Measurements from ENCODE around the gene CEP95.

CEP95 gene

DNA sequence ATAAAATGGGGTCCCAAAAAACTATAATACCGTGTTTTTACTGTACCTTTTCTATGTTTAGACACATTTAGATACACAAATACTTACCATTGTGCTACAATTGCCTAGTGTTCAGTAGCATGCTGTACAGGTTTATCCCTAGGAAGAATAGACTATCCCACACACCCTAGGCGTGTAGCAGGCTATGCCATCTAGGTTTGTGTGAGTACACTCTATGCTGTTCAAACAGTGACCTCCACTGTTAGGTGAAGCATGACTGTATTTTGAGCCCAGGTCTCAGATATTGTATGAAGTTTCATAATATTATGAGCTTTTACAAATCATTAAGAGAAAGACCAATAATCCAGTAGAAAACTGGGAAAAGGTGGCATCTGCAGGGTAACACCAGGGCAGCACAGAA, 34.2 kb upstream of the CEP95 start:
- no peaks in the 10 kb centered on the region for H3K79me2 ChIP-seq (ENCODE audit: control insufficient read depth, insufficient read depth, low read length)
- DNase-seq: no peak
- H3K18ac ChIP-seq (ENCODE audit: low read length): no peak overlapping the region
- no peak overlapping the region for H4K8ac ChIP-seq (ENCODE audit: low read depth, low read length)
- no peak overlapping the region for H2BK5ac ChIP-seq (ENCODE audit: low read length)
- no peaks in the 10 kb centered on the region for H3K36me3 ChIP-seq (ENCODE audit: control insufficient read depth, insufficient read depth, low read length)
- no CpG with 5 or more reads among the region's 2 CpGs for WGBS (ENCODE audit: extremely low coverage, insufficient coverage, low lambda C conversion rate)
- no peak overlapping the region for H4K5ac ChIP-seq (ENCODE audit: low read length)
- H3K4me3 ChIP-seq (ENCODE audit: low read length): no peak overlapping the region
- H2BK15ac ChIP-seq (replicated peaks; ENCODE audit: low read depth): no peak overlapping the region
- H3K56ac ChIP-seq (ENCODE audit: low read length): no peak overlapping the region
- H3K23ac ChIP-seq (ENCODE audit: low read length): no peak overlapping the region
- H3K79me1 ChIP-seq (ENCODE audit: low read length): no peaks in the 10 kb centered on the region
- H3K27ac ChIP-seq (ENCODE audit: low read depth, low read length): no peak overlapping the region
- H3K4ac ChIP-seq (ENCODE audit: low read depth, low read length): no peak overlapping the region
- no peak overlapping the region for H2BK120ac ChIP-seq (ENCODE audit: low read depth, low read length)
- H3K4me1 ChIP-seq (ENCODE audit: control insufficient read depth, low read depth, low read length): peaks cover 7% of the 10 kb centered on the region
- no peak overlapping the region for H3K4me2 ChIP-seq (ENCODE audit: low read length)
- no peaks in the 10 kb centered on the region for H3K27me3 ChIP-seq (ENCODE audit: insufficient read depth, low read length, poor library complexity)
- no peak overlapping the region for H2AK5ac ChIP-seq (ENCODE audit: low read length)
- H3K9ac ChIP-seq (ENCODE audit: low read length): no peak overlapping the region

GRCh38 chr17:64477849-64478248, 28.9 kb upstream of the CEP95 start:
- H2AK5ac ChIP-seq (ENCODE audit: low read length): no peak overlapping the region
- H3K4ac ChIP-seq (ENCODE audit: low read depth, low read length): no peak overlapping the region
- no peak overlapping the region for H3K56ac ChIP-seq (ENCODE audit: low read length)
- H3K36me3 ChIP-seq (ENCODE audit: control insufficient read depth, insufficient read depth, low read length): peaks cover 2% of the 10 kb centered on the region
- H3K4me3 ChIP-seq (ENCODE audit: low read length): no peak overlapping the region
- H2BK15ac ChIP-seq (replicated peaks; ENCODE audit: low read depth): no peak overlapping the region
- no peak overlapping the region for H4K5ac ChIP-seq (ENCODE audit: low read length)
- H2BK5ac ChIP-seq (ENCODE audit: low read length): no peak overlapping the region
- WGBS (ENCODE audit: extremely low coverage, insufficient coverage, low lambda C conversion rate): no CpG with 5 or more reads among the region's 1 CpG
- no peak overlapping the region for H2BK120ac ChIP-seq (ENCODE audit: low read depth, low read length)
- no peak overlapping the region for H3K4me2 ChIP-seq (ENCODE audit: low read length)
- no peak overlapping the region for H3K18ac ChIP-seq (ENCODE audit: low read length)
- H3K9ac ChIP-seq (ENCODE audit: low read length): no peak overlapping the region
- H3K79me1 ChIP-seq (ENCODE audit: low read length): no peaks in the 10 kb centered on the region
- no peaks in the 10 kb centered on the region for H3K27me3 ChIP-seq (ENCODE audit: insufficient read depth, low read length, poor library complexity)
- no peak for DNase-seq
- no peak overlapping the region for H3K23ac ChIP-seq (ENCODE audit: low read length)
- no peak overlapping the region for H4K8ac ChIP-seq (ENCODE audit: low read depth, low read length)
- no peaks in the 10 kb centered on the region for H3K79me2 ChIP-seq (ENCODE audit: control insufficient read depth, insufficient read depth, low read length)
- H3K27ac ChIP-seq (ENCODE audit: low read depth, low read length): no peak overlapping the region
- no peaks in the 10 kb centered on the region for H3K4me1 ChIP-seq (ENCODE audit: control insufficient read depth, low read depth, low read length)

GRCh38 chr17:64480951-64481350, 25.8 kb upstream of the CEP95 start:
- H4K8ac ChIP-seq (ENCODE audit: low read depth, low read length): no peak overlapping the region
- no peaks in the 10 kb centered on the region for H3K79me2 ChIP-seq (ENCODE audit: control insufficient read depth, insufficient read depth, low read length)
- no peak overlapping the region for H3K9ac ChIP-seq (ENCODE audit: low read length)
- no CpG with 5 or more reads among the region's 1 CpG for WGBS (ENCODE audit: extremely low coverage, insufficient coverage, low lambda C conversion rate)
- no peaks in the 10 kb centered on the region for H3K27me3 ChIP-seq (ENCODE audit: insufficient read depth, low read length, poor library complexity)
- no peaks in the 10 kb centered on the region for H3K4me1 ChIP-seq (ENCODE audit: control insufficient read depth, low read depth, low read length)
- no peak overlapping the region for H2AK5ac ChIP-seq (ENCODE audit: low read length)
- H3K36me3 ChIP-seq (ENCODE audit: control insufficient read depth, insufficient read depth, low read length): peaks cover 3% of the 10 kb centered on the region
- no peak overlapping the region for H3K27ac ChIP-seq (ENCODE audit: low read depth, low read length)
- H3K4me3 ChIP-seq (ENCODE audit: low read length): no peak overlapping the region
- H3K4ac ChIP-seq (ENCODE audit: low read depth, low read length): no peak overlapping the region
- no peak overlapping the region for H3K4me2 ChIP-seq (ENCODE audit: low read length)
- H3K56ac ChIP-seq (ENCODE audit: low read length): no peak overlapping the region
- H2BK15ac ChIP-seq (replicated peaks; ENCODE audit: low read depth): no peak overlapping the region
- H2BK120ac ChIP-seq (ENCODE audit: low read depth, low read length): no peak overlapping the region
- H2BK5ac ChIP-seq (ENCODE audit: low read length): no peak overlapping the region
- H3K18ac ChIP-seq (ENCODE audit: low read length): no peak overlapping the region
- H4K5ac ChIP-seq (ENCODE audit: low read length): no peak overlapping the region
- H3K23ac ChIP-seq (ENCODE audit: low read length): no peak overlapping the region
- H3K79me1 ChIP-seq (ENCODE audit: low read length): no peaks in the 10 kb centered on the region
- DNase-seq: no peak

- peaks cover 3% of the 10 kb centered on the region for H3K36me3 ChIP-seq (ENCODE audit: control insufficient read depth, insufficient read depth, low read length)
Observed at GRCh38 chr17:64484380-64484779, 22.4 kb upstream of the CEP95 start.

GRCh38 chr17:64488301-64488700, 18.5 kb upstream of the CEP95 start:
- no peak overlapping the region for H3K4me3 ChIP-seq (ENCODE audit: low read length)
- WGBS (ENCODE audit: extremely low coverage, insufficient coverage, low lambda C conversion rate): no CpG with 5 or more reads among the region's 2 CpGs
- no peak overlapping the region for H3K9ac ChIP-seq (ENCODE audit: low read length)
- no peak overlapping the region for H3K4ac ChIP-seq (ENCODE audit: low read depth, low read length)
- H3K56ac ChIP-seq (ENCODE audit: low read length): no peak overlapping the region
- no peaks in the 10 kb centered on the region for H3K79me1 ChIP-seq (ENCODE audit: low read length)
- H2BK120ac ChIP-seq (ENCODE audit: low read depth, low read length): no peak overlapping the region
- H4K8ac ChIP-seq (ENCODE audit: low read depth, low read length): no peak overlapping the region
- no peaks in the 10 kb centered on the region for H3K27me3 ChIP-seq (ENCODE audit: insufficient read depth, low read length, poor library complexity)
- H3K4me2 ChIP-seq (ENCODE audit: low read length): no peak overlapping the region
- H2BK15ac ChIP-seq (replicated peaks; ENCODE audit: low read depth): no peak overlapping the region
- no peak overlapping the region for H2BK5ac ChIP-seq (ENCODE audit: low read length)
- H3K79me2 ChIP-seq (ENCODE audit: control insufficient read depth, insufficient read depth, low read length): no peaks in the 10 kb centered on the region
- no peak overlapping the region for H3K27ac ChIP-seq (ENCODE audit: low read depth, low read length)
- H4K5ac ChIP-seq (ENCODE audit: low read length): no peak overlapping the region
- DNase-seq: no peak
- no peaks in the 10 kb centered on the region for H3K4me1 ChIP-seq (ENCODE audit: control insufficient read depth, low read depth, low read length)
- no peak overlapping the region for H3K23ac ChIP-seq (ENCODE audit: low read length)
- no peak overlapping the region for H3K18ac ChIP-seq (ENCODE audit: low read length)
- peaks cover 3% of the 10 kb centered on the region for H3K36me3 ChIP-seq (ENCODE audit: control insufficient read depth, insufficient read depth, low read length)
- no peak overlapping the region for H2AK5ac ChIP-seq (ENCODE audit: low read length)

More at GRCh38 chr17:64484380-64484779, 22.4 kb upstream of the CEP95 start:
- Histone ChIP-seq H2BK120ac (ENCODE audit: low read depth, low read length) (no peak overlapping the region), H3K4me1 (ENCODE audit: control insufficient read depth, low read depth, low read length) (no peaks in the 10 kb centered on the region), H3K56ac (ENCODE audit: low read length) (no peak overlapping the region), H4K8ac (ENCODE audit: low read depth, low read length) (no peak overlapping the region), H3K4ac (ENCODE audit: low read depth, low read length) (no peak overlapping the region), H3K4me3 (ENCODE audit: low read length) (no peak overlapping the region), H3K27ac (ENCODE audit: low read depth, low read length) (no peak overlapping the region), H4K5ac (ENCODE audit: low read length) (no peak overlapping the region), H3K18ac (ENCODE audit: low read length) (no peak overlapping the region), H3K27me3 (ENCODE audit: insufficient read depth, low read length, poor library complexity) (no peaks in the 10 kb centered on the region), H2BK15ac (replicated peaks; ENCODE audit: low read depth) (no peak overlapping the region), H3K23ac (ENCODE audit: low read length) (no peak overlapping the region), H3K9ac (ENCODE audit: low read length) (no peak overlapping the region), H3K79me2 (ENCODE audit: control insufficient read depth, insufficient read depth, low read length) (no peaks in the 10 kb centered on the region), H2AK5ac (ENCODE audit: low read length) (no peak overlapping the region), H2BK5ac (ENCODE audit: low read length) (no peak overlapping the region), H3K4me2 (ENCODE audit: low read length) (no peak overlapping the region), H3K79me1 (ENCODE audit: low read length) (no peaks in the 10 kb centered on the region)
- no peak for DNase-seq
- no CpG with 5 or more reads among the region's 3 CpGs for WGBS (ENCODE audit: extremely low coverage, insufficient coverage, low lambda C conversion rate)

GRCh38 chr17:64491034-64491860, 15.5 kb upstream of the CEP95 start:
- peak; percentile 42 for DNase-seq

More at GRCh38 chr17:64491034-64491860, 15.5 kb upstream of the CEP95 start:
- no peak overlapping the region for H2AK5ac ChIP-seq (ENCODE audit: low read length)
- H4K8ac ChIP-seq (ENCODE audit: low read depth, low read length): no peak overlapping the region
- H4K5ac ChIP-seq (ENCODE audit: low read length): no peak overlapping the region
- no peak overlapping the region for H3K27ac ChIP-seq (ENCODE audit: low read depth, low read length)
- H3K79me2 ChIP-seq (ENCODE audit: control insufficient read depth, insufficient read depth, low read length): peaks cover 9% of the 10 kb centered on the region
- no peak overlapping the region for H3K9ac ChIP-seq (ENCODE audit: low read length)
- no peak overlapping the region for H2BK5ac ChIP-seq (ENCODE audit: low read length)
- H3K4me2 ChIP-seq (ENCODE audit: low read length): no peak overlapping the region
- H3K23ac ChIP-seq (ENCODE audit: low read length): no peak overlapping the region
- H3K79me1 ChIP-seq (ENCODE audit: low read length): no peaks in the 10 kb centered on the region
- H3K4me3 ChIP-seq (ENCODE audit: low read length): no peak overlapping the region
- peaks cover 2% of the 10 kb centered on the region for H3K36me3 ChIP-seq (ENCODE audit: control insufficient read depth, insufficient read depth, low read length)
- no peaks in the 10 kb centered on the region for H3K27me3 ChIP-seq (ENCODE audit: insufficient read depth, low read length, poor library complexity)
- no peak overlapping the region for H3K4ac ChIP-seq (ENCODE audit: low read depth, low read length)
- no peak overlapping the region for H3K56ac ChIP-seq (ENCODE audit: low read length)
- no peaks in the 10 kb centered on the region for H3K4me1 ChIP-seq (ENCODE audit: control insufficient read depth, low read depth, low read length)
- no peak overlapping the region for H2BK120ac ChIP-seq (ENCODE audit: low read depth, low read length)
- no peak overlapping the region for H3K18ac ChIP-seq (ENCODE audit: low read length)
- WGBS (ENCODE audit: extremely low coverage, insufficient coverage, low lambda C conversion rate): 100% methylated on average over 2 of the region's 13 CpGs
- no peak overlapping the region for H2BK15ac ChIP-seq (replicated peaks; ENCODE audit: low read depth)

All from mesendoderm (in vitro differentiated cells).